Heart left ventricle (tissue), 16 donors: ENCODE data around the gene SRBD1. TPM values are rescaled to one million over a fixed set of nuclear protein-coding genes. Genes with fewer than 3 reads are reported as not detected.

Experiments used
- ATAC-seq, 4 donors: fragments of 200-7000 bp; cut with Tn5 transposase; one replicate each; pipeline ENCODE4 v1.9.1; 2020 to 2022; ENCODE audit warnings: moderate library complexity in 4 of 4, mild to moderate bottlenecking in 3 of 4, moderate number of reproducible peaks in 1 of 4
- DNase-seq, 5 donors: peaks; one replicate each; pipeline ENCODE4 v3.0.0-alpha.2; 2020
- H3K27ac ChIP-seq, 12 donors: fragments of 200-600 bp; sonication (generic) in 4 of 12; one replicate each; pipeline versions ENCODE4 v1.5.0 to v1.8.0; 2016 to 2022; ENCODE audit warnings: mild to moderate bottlenecking in 2 of 12
- H3K27me3 ChIP-seq, 9 donors: fragments of 200-600 bp; sonication (generic) in 2 of 9; one replicate each; pipeline versions ENCODE4 v1.5.1 to v1.8.0; 2016 to 2022; ENCODE audit warnings: mild to moderate bottlenecking in 3 of 9
- H3K36me3 ChIP-seq, 9 donors: fragments of 200-600 bp; sonication (generic) in 2 of 9; one replicate each; pipeline versions ENCODE4 v1.5.0 to v1.8.0; 2018 to 2022; ENCODE audit warnings: mild to moderate bottlenecking in 2 of 9
- H3K4me1 ChIP-seq, 12 donors: fragments of 200-600 bp; sonication (generic) in 4 of 12; one replicate each; pipeline versions ENCODE4 v1.5.0 to v1.8.0; 2016 to 2022; ENCODE audit warnings: mild to moderate bottlenecking in 3 of 12
- H3K4me3 ChIP-seq, 12 donors: fragments of 200-600 bp; sonication (generic) in 4 of 12; one replicate each; pipeline versions ENCODE4 v1.5.0 to v1.8.0; 2017 to 2022; ENCODE audit warnings: mild to moderate bottlenecking in 9 of 12, moderate library complexity in 4 of 12
- H3K9me3 ChIP-seq, 12 donors: fragments of 200-600 bp; sonication (generic) in 4 of 12; one replicate each; pipeline versions ENCODE4 v1.5.0 to v1.8.0; 2016 to 2022; ENCODE audit warnings: mild to moderate bottlenecking in 1 of 12
- POLR2A ChIP-seq, 2 donors: fragments of 450-650 bp; IDR thresholded peaks; one replicate each; pipeline ENCODE4 v1.6.1; 2017; ENCODE audit warnings: antibody characterized with exemption in 2 of 2, mild to moderate bottlenecking in 2 of 2, moderate library complexity in 2 of 2
- WGBS, 4 donors: extraction: QIAGEN DNeasy Blood & Tissue Kit in 2 of 4; methylation state at CpG; one replicate each; pipeline versions ENCODE4 v1.1.5 to v1.1.7; 2013 to 2018; 5-methylcytosine and 5-hydroxymethylcytosine counted together
- intact Hi-C, 10 donors: fragments of 100-400 bp; cut with DNase I; formaldehyde crosslinking; loops; one replicate each; pipeline versions ENCODE4 v1.11.1 to v1.14.2; 2022
- polyA plus RNA-seq, 2 donors: library from polyadenylated mRNA; stranded (reverse); fragments of 200-250 nt; gene quantifications; one replicate each; pipeline ENCODE4 v1.2.3, GENCODE V29; 2013
- total RNA-seq, 9 donors: library from RNA; depleted of rRNA in 2 of 9; stranded (reverse); fragments of >200 nt in 2 of 9; fragmentation: NEBNext Ultra II Directional in 3 of 9; extraction: Animal tissue kit (Norgen Biotek cat#: 25700) in 3 of 9; gene quantifications; one replicate each; pipeline versions ENCODE4 v1.1.0 to v1.2.4, GENCODE V29; 2016 to 2023
- TF ChIP-seq, protein P1 (sequence below), 12 donors: fragments of 200-600 bp; sonication (generic) in 4 of 12; IDR thresholded peaks; one replicate each; pipeline versions ENCODE4 v1.5.0 to v1.8.0; 2018 to 2022; ENCODE audit warnings: antibody characterized with exemption in 12 of 12, mild to moderate bottlenecking in 5 of 12
- donor health status: ischemic (EF 13 %, LVEDD 7.1; RV severe dilation, severe dysfunction).
- donor health status: healthy with polysubstance abuse.
- donor health status: DM: no; HTN: yes; CAD: no.
- donor health status: DM: no; HTN: no; CAD: no.
- donor health status: ischemic (EF 25% LVEDD 6.9; RV normal size, moderate dysfunction).
- donor health status: ischemic (EF 25% LVEDD 5.7; RV mildly dilated, moderate dysfunction).
- donor health status: healthy.
- donor health status: DM: yes; HTN: yes; CAD: no.
- donor health status: ischemic (EF 35%, LVEDD 5.7; RV mildly dilated, moderate dysfunction).
- donor health status: nonischemic (EF 11% LVEDD 7.7; RV severe dilation, severe dysfunction).
- donor health status: DM: yes; HTN: yes; CAD: no.
- donor health status: PGD.
- donor health status: ischemic (EF 29% LVEDD 5.4; RV normal size, mild dysfunction).
- donor health status: nonischemic (EF 23%, LVEDD 6.1; RV moderate dilation, normal function).

The SRBD1 gene
- total and polyA plus RNA-seq, 11 donors, result 3.0 to 16.9 (median 10.2) TPM

- no peak for TF ChIP-seq POLR2A (IDR thresholded peaks at IDR 0.05)
- TF ChIP-seq, protein P1, sequence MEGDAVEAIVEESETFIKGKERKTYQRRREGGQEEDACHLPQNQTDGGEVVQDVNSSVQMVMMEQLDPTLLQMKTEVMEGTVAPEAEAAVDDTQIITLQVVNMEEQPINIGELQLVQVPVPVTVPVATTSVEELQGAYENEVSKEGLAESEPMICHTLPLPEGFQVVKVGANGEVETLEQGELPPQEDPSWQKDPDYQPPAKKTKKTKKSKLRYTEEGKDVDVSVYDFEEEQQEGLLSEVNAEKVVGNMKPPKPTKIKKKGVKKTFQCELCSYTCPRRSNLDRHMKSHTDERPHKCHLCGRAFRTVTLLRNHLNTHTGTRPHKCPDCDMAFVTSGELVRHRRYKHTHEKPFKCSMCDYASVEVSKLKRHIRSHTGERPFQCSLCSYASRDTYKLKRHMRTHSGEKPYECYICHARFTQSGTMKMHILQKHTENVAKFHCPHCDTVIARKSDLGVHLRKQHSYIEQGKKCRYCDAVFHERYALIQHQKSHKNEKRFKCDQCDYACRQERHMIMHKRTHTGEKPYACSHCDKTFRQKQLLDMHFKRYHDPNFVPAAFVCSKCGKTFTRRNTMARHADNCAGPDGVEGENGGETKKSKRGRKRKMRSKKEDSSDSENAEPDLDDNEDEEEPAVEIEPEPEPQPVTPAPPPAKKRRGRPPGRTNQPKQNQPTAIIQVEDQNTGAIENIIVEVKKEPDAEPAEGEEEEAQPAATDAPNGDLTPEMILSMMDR (IDR thresholded peaks at IDR 0.05), result no peak
- Histone ChIP-seq H3K36me3 (peaks cover 0 to 6% (median 0%) of the 10 kb centered on the region in 9 donors), H3K27me3 (no peaks in the 10 kb centered on the region), H3K4me3 (no peak overlapping the region), H3K9me3 (no peaks in the 10 kb centered on the region), H3K4me1 (peaks cover 0 to 2% (median 0%) of the 10 kb centered on the region in 12 donors), H3K27ac (no peak overlapping the region)
- intact Hi-C loops, result no loop called here
- 73 to 81% (median 79%) methylated on average over 3 of the region's 3 CpGs for WGBS, 4 donors
- ATAC-seq (peak in 3 of 4 donors; percentile 49 to 72 (median 55)), DNase-seq (no peak)
These were observed 206.2 kb downstream of the SRBD1 start for GRCh38 chr2:45404807-45405297.

DNA sequence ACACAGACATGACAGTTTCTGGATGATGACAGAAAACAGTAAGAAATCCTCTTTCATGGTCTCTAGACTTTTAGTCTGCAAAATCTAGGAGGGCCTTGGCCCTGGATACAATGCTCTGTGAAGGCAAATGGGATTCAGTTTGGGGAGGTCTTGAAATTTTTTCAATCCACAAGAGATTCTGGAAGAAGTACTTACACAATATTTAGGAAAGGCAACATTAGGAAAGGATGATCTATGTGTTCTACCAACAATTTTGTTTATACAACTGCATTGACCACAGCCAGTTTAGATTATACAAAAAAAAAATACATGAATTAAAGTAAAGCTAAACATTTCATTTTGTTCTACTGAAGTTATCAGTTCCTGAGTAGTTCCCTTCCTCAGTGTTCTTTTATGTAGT, 208.0 kb downstream of the SRBD1 start:
- peaks cover 0 to 6% (median 0%) of the 10 kb centered on the region in 9 donors for H3K36me3 ChIP-seq
- ATAC-seq (no peak), DNase-seq (no peak)
- no peaks in the 10 kb centered on the region for H3K27me3 ChIP-seq
- no peak overlapping the region for H3K27ac ChIP-seq
- H3K9me3 ChIP-seq, result no peaks in the 10 kb centered on the region
- H3K4me3 ChIP-seq, result no peak overlapping the region
- H3K4me1 ChIP-seq, result peaks cover 0 to 2% (median 0%) of the 10 kb centered on the region in 12 donors
- TF ChIP-seq, protein P1 (IDR thresholded peaks at IDR 0.05), result no peak
- no peak for TF ChIP-seq POLR2A (IDR thresholded peaks at IDR 0.05)
- intact Hi-C loops, result no loop called here

- Histone ChIP-seq H3K36me3 (peaks cover 0 to 6% (median 0%) of the 10 kb centered on the region in 9 donors), H3K9me3 (no peaks in the 10 kb centered on the region), H3K27me3 (no peaks in the 10 kb centered on the region), H3K4me1 (peaks cover 0 to 2% (median 0%) of the 10 kb centered on the region in 12 donors), H3K27ac (no peak overlapping the region), H3K4me3 (no peak overlapping the region)
- DNase-seq (no peak), ATAC-seq (no peak)
- TF ChIP-seq, protein P1 (IDR thresholded peaks at IDR 0.05), result no peak
- TF ChIP-seq POLR2A (IDR thresholded peaks at IDR 0.05), result no peak
- WGBS, 4 donors, result 87 to 94% (median 90%) methylated on average over 5 of the region's 5 CpGs
- intact Hi-C loops, result no loop called here
These were observed 209.6 kb downstream of the SRBD1 start for GRCh38 chr2:45401431-45401922.

GRCh38 chr2:45399040-45399784, 211.9 kb downstream of the SRBD1 start:
- H3K9me3 ChIP-seq, result no peaks in the 10 kb centered on the region
- 94 to 97% (median 95%) methylated on average over 3 of the region's 3 CpGs for WGBS, 4 donors
- TF ChIP-seq POLR2A (IDR thresholded peaks at IDR 0.05), result no peak
- TF ChIP-seq, protein P1 (IDR thresholded peaks at IDR 0.05), result no peak
- H3K4me3 ChIP-seq, result no peak overlapping the region
- no peak for DNase-seq
- intact Hi-C loops, result no loop called here
- H3K36me3 ChIP-seq, result peaks cover 0 to 6% (median 0%) of the 10 kb centered on the region in 9 donors
- no peak for ATAC-seq
- H3K27me3 ChIP-seq, result no peaks in the 10 kb centered on the region
- no peak overlapping the region for H3K27ac ChIP-seq
- H3K4me1 ChIP-seq, result no peaks in the 10 kb centered on the region
